ENCODE results near the gene KIF21A.

Gene KIF21A

DNA sequence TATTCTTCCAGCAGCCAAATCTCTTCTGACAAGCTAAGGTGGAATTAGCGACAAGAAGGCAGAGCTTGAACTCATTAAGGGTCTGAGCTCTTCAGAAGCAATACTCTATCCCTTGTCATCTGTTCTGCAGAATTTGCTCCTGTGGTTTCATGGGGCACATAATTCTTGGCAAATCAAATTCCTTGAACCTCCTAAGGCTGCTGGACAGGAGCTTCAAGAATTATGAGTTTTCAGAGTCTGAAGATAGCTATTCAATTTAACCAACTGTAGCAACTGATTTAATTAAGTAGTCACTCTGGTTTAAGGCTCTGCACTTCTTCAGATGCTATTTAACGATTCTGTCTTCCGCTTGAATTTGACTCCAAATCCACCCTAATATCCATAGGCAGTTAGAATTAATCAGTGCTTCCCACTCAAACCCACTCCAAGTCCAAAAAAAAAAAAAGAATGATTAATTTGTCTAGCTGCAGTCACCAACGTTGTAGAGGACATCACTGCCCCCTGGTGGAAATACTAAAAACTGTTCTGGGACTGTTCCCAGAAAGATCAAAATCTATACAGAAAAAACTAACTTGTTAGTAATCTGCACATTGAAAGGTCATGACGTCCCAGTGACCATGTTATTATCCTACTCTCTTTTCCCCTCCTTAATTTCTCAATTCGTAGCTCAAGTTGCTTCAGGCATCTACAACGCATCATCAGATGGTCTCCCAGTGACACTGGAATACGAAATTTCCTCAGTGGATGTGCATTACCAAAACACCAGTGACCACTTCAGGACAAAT lies 169.9 kb downstream of the KIF21A start:
- peak in 1 of 2 donors; percentile 1 for DNase-seq (ENCODE audit: low read depth in 2 of 2)

DNA sequence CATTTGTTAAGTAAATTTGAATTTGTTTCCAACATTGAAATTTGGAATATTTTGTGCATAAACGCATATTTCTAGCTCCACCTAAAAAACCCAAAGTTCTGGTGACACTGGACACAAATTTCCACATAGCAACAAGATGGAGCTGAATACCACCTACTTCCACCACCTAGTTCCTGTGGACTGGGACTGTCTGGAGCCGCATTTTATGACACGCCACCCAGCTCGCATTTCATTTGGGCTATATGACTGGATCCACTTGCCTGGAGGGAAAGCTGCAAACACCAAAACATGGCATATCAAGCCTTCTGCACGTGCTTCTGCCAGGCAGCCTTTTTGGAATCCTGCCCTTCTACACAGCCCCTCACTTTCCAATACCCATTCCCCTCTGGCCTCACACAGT lies 173.4 kb downstream of the KIF21A start:
- no peak for DNase-seq (ENCODE audit: low read depth in 2 of 2)

DNA sequence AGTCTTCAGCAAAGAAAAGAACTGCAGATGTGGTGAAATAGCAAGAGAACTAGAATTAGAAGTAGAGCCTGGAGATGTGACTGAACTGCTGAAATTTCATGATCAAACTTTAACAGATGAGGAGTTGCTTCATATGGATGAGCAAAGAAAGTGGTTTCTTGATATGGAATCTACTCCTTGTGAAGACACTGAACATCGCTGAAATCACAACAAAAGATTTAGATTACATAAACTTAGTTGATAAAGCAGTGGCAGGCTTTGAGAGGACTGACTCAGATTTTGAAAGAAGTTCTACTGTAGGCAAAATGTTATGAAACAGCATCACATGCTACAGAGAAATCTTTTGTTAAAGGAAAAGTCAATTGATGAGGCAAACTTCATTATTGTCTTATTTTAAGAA lies 175.0 kb downstream of the KIF21A start:
- DNase-seq (ENCODE audit: low read depth in 2 of 2): no peak

DNA sequence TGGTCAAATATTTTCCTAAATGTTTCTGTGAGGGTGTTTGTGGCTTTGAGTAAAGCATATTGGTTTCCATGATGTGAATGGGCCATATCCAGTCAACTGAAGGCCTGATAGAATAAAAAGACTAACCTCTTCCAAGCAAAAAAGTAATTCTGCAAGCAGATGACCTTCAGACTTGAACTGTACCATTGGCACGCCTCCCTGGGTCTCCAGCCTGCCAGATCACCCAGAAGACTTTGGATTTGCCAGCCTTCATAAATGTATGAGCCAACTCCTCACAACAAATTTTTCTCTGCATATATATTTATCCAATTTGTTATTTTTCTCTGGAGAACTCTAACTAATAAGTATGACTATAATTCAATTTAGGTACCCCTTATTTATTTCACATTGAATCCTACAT lies 190.3 kb downstream of the KIF21A start:
- DNase-seq (ENCODE audit: low read depth in 2 of 2): no peak
